HCT116 (cell line): ENCODE results near the gene BICRAL. TPM values are rescaled to one million over a fixed set of nuclear protein-coding genes. Genes with fewer than 3 reads are reported as not detected.
A peak's percentile ranks its signal among the peaks of the same experiment; 100 is the strongest.

Experiments used
- ATAC-seq: fragments of 200-7000 bp; cut with Tn5 transposase; 2 replicates; pipeline ENCODE4 v1.9.1; 2020; ENCODE audit warnings: mild to moderate bottlenecking, moderate library complexity
- BruUV-seq: library from RNA; stranded (reverse); fragments of 400-500 nt; replicated peaks from 2 replicates; lab custom pipeline; 2021; lab: Mats Ljungman, UMichigan
- CTCF ChIA-PET: fragments of 300-600 bp; sonication (Branson Sonifier 250); formaldehyde crosslinking; loops from one replicate; lab custom pipeline; 2021; ENCODE audit warnings: antibody characterized with exemption; lab: Charles Lee
- POLR2A ChIA-PET: fragments of 300-600, 350-600 bp; sonication (Branson Sonifier 250); formaldehyde crosslinking; loops from one replicate; lab custom pipeline; 2021; ENCODE audit warnings: antibody characterized with exemption; lab: Charles Lee
- RAD21 ChIA-PET, 2 experiments: fragments of 300-600 bp; sonication (Branson Sonifier 250); formaldehyde crosslinking; loops; one replicate each; lab custom pipeline; 2023; ENCODE audit warnings: low total read pairs in 2 of 2; ENCODE audit not compliant: uncharacterized antibody in 2 of 2, unreplicated experiment in 2 of 2, low non-redundant PET in 1 of 2; lab: Charles Lee
- DNase-seq: peaks from one replicate; pipeline ENCODE4 v3.0.0-alpha.2; 2010; ENCODE audit warnings: low read depth, low spot score
- H2AFZ ChIP-seq: fragments of 200-600 bp; shearing (Covaris generic), sonication (generic); 2 replicates; pipeline ENCODE4 v1.6.1; 2017; ENCODE audit warnings: low read depth, mixed run types, mixed read lengths, antibody characterized with exemption, low read length; ENCODE audit not compliant: poor library complexity, severe bottlenecking
- H3K27ac ChIP-seq: 2 replicates; pipeline ENCODE4 v1.5.1; 2012; ENCODE audit warnings: low read depth, low read length
- H3K27me3 ChIP-seq: fragments of 200-600 bp; sonication (generic); 2 replicates; pipeline ENCODE4 v1.6.1; 2016; ENCODE audit warnings: mixed run types, low read length, mixed read lengths; ENCODE audit not compliant: insufficient read depth
- H3K36me3 ChIP-seq, 2 experiments: fragments of 200-500 bp in 1 of 2; fragments of 200-600 bp in 1 of 2; sonication (Bioruptor generic) in 1 of 2; sonication (generic) in 1 of 2; 2 replicates each; pipeline versions ENCODE4 v1.5.1 to v1.6.1; 2014 to 2016; ENCODE audit warnings: low read length in 2 of 2, inconsistent platforms in 1 of 2, mixed read lengths in 1 of 2, mixed run types in 1 of 2; ENCODE audit not compliant: insufficient read depth in 2 of 2, control insufficient read depth in 1 of 2
- H3K4me1 ChIP-seq, 2 experiments: fragments of 200-600 bp in 1 of 2; sonication (generic) in 1 of 2; 2 replicates each; pipeline versions ENCODE4 v1.5.1 to v1.6.1; 2012 to 2017; ENCODE audit warnings: low read length in 2 of 2, inconsistent platforms in 1 of 2, mild to moderate bottlenecking in 1 of 2, mixed read lengths in 1 of 2, mixed run types in 1 of 2, moderate library complexity in 1 of 2; ENCODE audit not compliant: insufficient read depth in 2 of 2, control insufficient read depth in 1 of 2
- H3K4me2 ChIP-seq: fragments of 200-600 bp; sonication (generic); 2 replicates; pipeline ENCODE4 v1.6.1; 2017; ENCODE audit warnings: mixed run types, low read length, mixed read lengths
- H3K4me3 ChIP-seq, 2 experiments: fragments of 200-600 bp in 1 of 2; sonication (generic) in 1 of 2; replicated peaks in 1 of 2; 2 replicates each; pipeline ENCODE4 v1.5.1; 2011 to 2016; ENCODE audit warnings: low read length in 2 of 2, control low read depth in 1 of 2, low read depth in 1 of 2, mild to moderate bottlenecking in 1 of 2, mixed read lengths in 1 of 2, mixed run types in 1 of 2
- H3K79me2 ChIP-seq: fragments of 200-600 bp; sonication (generic); 2 replicates; pipeline ENCODE4 v1.6.1; 2017; ENCODE audit warnings: mild to moderate bottlenecking, mixed run types, low read length, moderate library complexity, mixed read lengths; ENCODE audit not compliant: insufficient read depth
- H3K9ac ChIP-seq: fragments of 200-600 bp; sonication (generic); 2 replicates; pipeline ENCODE4 v1.6.1; 2016; ENCODE audit warnings: low read length, mixed read lengths
- H3K9me2 ChIP-seq: fragments of 200-600 bp; sonication (generic), shearing (Covaris generic); 2 replicates; pipeline ENCODE4 v1.6.1; 2017; ENCODE audit warnings: mixed run types, mild to moderate bottlenecking, moderate library complexity; ENCODE audit not compliant: insufficient read depth
- H3K9me3 ChIP-seq, 2 experiments: fragments of 200-500 bp in 1 of 2; fragments of 200-600 bp in 1 of 2; sonication (Bioruptor generic) in 1 of 2; sonication (generic) in 1 of 2; 2 replicates each; pipeline ENCODE4 v1.6.1; 2014 to 2017; ENCODE audit warnings: low read length in 2 of 2, mixed read lengths in 2 of 2, inconsistent platforms in 1 of 2, low read depth in 1 of 2, mild to moderate bottlenecking in 1 of 2, mixed run types in 1 of 2, moderate library complexity in 1 of 2; ENCODE audit not compliant: control insufficient read depth in 1 of 2, insufficient read depth in 1 of 2
- H4K20me1 ChIP-seq: fragments of 200-600 bp; sonication (generic), shearing (Covaris generic); 2 replicates; pipeline ENCODE4 v1.6.1; 2017; ENCODE audit warnings: mixed run types, mild to moderate bottlenecking, moderate library complexity; ENCODE audit not compliant: insufficient read depth
- ATF3 ChIP-seq: IDR thresholded peaks from 2 replicates; pipeline ENCODE4 v1.6.1; 2012
- POLR2AphosphoS5 ChIP-seq: IDR thresholded peaks from 2 replicates; pipeline ENCODE4 v1.6.1; 2011; ENCODE audit warnings: mild to moderate bottlenecking, low read depth, low read length, moderate library complexity
- SP1 ChIP-seq: IDR thresholded peaks from 2 replicates; pipeline ENCODE4 v1.6.1; 2012; ENCODE audit warnings: low read depth
- TCF7L2 ChIP-seq: IDR thresholded peaks from 2 replicates; pipeline ENCODE4 v1.7.0; 2011; ENCODE audit warnings: borderline replicate concordance, inconsistent platforms; ENCODE audit not compliant: insufficient read depth, insufficient read length; ENCODE audit errors: extremely low read depth
- intact Hi-C: fragments of 100-400 bp; cut with micrococcal nuclease; formaldehyde crosslinking; loops from 2 replicates; pipeline ENCODE4 v1.10.0; 2022
- total RNA-seq: library from RNA; stranded (reverse); gene quantifications from one replicate; pipeline ENCODE4 v1.2.1, GENCODE V29; 2021; ENCODE audit not compliant: unreplicated experiment
- TF ChIP-seq, protein P1 (sequence below): IDR thresholded peaks from 2 replicates; pipeline ENCODE4 v1.6.1; 2012
- TF ChIP-seq, protein P2 (sequence below): IDR thresholded peaks from 2 replicates; pipeline ENCODE4 v1.6.1; 2012; ENCODE audit warnings: low read depth

The BICRAL gene
- total RNA-seq, 1 experiment from 2014 or later: 14.9 TPM

DNA sequence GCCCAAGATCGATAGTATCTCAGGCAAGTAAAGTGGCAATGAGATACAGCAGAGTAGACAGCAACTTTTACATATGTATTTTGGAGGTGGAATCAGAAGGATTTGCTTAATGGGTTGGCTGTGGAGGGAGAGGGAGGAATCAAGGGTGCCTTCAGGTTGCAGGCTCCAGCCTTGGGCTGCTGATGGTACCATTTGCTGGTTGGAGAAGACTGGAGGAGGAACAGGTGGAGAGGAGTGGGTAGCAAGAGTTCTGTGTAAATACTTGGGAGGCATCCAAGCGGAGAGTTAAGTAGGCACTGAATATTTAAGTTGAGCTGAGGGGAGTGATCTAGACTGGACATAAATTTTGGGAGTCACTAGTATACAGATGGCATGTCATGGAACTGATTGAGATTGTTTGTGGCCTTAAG is 5.2 kb downstream of the BICRAL start:
- Histone ChIP-seq H3K27me3 (no peaks in the 10 kb centered on the region), H4K20me1 (no peaks in the 10 kb centered on the region), H3K27ac (no peak overlapping the region), H2AFZ (no peak overlapping the region), H3K9me2 (0 out of 2 replicates have a peak, but pooled peaks cover 4% of the 10 kb centered on the region), H3K4me1 (peaks cover 3 to 15% of the 10 kb centered on the region in 2 experiments; a peak in 2 of 4 replicates), H3K9ac (no peak overlapping the region), H3K4me2 (no peak overlapping the region), H3K9me3 (no peaks in the 10 kb centered on the region), H3K36me3 (no peaks in the 10 kb centered on the region), H3K4me3 (no peak overlapping the region), H3K79me2 (peaks cover 42% of the 10 kb centered on the region)
- BruUV-seq: no TSS peak
- POLR2A ChIA-PET: no interaction called here
- ATAC-seq (no peak), DNase-seq (no peak)
- RAD21 ChIA-PET: no interaction called here
- CTCF ChIA-PET: no interaction called here
- TF ChIP-seq ATF3: no peak
- peak; percentile 16; the same call in 1 of the 2 replicates for TF ChIP-seq POLR2AphosphoS5
- intact Hi-C loops: no loop called here

GRCh38 chr6:42788671-42789070 is 6.8 kb downstream of the BICRAL start:
- intact Hi-C loops: no loop called here

More at GRCh38 chr6:42788671-42789070, 6.8 kb downstream of the BICRAL start:
- H3K27me3 ChIP-seq: no peaks in the 10 kb centered on the region
- no peaks in the 10 kb centered on the region for H4K20me1 ChIP-seq
- peaks cover 3 to 13% of the 10 kb centered on the region in 2 experiments; a peak in 2 of 4 replicates for H3K4me1 ChIP-seq
- no peak overlapping the region for H3K9ac ChIP-seq
- no peak for TF ChIP-seq SP1
- no peak for TF ChIP-seq TCF7L2
- TF ChIP-seq, protein P1, sequence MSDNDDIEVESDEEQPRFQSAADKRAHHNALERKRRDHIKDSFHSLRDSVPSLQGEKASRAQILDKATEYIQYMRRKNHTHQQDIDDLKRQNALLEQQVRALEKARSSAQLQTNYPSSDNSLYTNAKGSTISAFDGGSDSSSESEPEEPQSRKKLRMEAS: no peak
- TF ChIP-seq, protein P2, sequence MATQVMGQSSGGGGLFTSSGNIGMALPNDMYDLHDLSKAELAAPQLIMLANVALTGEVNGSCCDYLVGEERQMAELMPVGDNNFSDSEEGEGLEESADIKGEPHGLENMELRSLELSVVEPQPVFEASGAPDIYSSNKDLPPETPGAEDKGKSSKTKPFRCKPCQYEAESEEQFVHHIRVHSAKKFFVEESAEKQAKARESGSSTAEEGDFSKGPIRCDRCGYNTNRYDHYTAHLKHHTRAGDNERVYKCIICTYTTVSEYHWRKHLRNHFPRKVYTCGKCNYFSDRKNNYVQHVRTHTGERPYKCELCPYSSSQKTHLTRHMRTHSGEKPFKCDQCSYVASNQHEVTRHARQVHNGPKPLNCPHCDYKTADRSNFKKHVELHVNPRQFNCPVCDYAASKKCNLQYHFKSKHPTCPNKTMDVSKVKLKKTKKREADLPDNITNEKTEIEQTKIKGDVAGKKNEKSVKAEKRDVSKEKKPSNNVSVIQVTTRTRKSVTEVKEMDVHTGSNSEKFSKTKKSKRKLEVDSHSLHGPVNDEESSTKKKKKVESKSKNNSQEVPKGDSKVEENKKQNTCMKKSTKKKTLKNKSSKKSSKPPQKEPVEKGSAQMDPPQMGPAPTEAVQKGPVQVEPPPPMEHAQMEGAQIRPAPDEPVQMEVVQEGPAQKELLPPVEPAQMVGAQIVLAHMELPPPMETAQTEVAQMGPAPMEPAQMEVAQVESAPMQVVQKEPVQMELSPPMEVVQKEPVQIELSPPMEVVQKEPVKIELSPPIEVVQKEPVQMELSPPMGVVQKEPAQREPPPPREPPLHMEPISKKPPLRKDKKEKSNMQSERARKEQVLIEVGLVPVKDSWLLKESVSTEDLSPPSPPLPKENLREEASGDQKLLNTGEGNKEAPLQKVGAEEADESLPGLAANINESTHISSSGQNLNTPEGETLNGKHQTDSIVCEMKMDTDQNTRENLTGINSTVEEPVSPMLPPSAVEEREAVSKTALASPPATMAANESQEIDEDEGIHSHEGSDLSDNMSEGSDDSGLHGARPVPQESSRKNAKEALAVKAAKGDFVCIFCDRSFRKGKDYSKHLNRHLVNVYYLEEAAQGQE: no peak
- H2AFZ ChIP-seq: no peak overlapping the region
- H3K4me2 ChIP-seq: no peak overlapping the region
- BruUV-seq: no TSS peak
- H3K4me3 ChIP-seq: no peak overlapping the region
- no peak for DNase-seq
- H3K9me2 ChIP-seq: 0 out of 2 replicates have a peak, but pooled peaks cover 4% of the 10 kb centered on the region
- no peak for ATAC-seq
- H3K9me3 ChIP-seq: no peaks in the 10 kb centered on the region
- H3K36me3 ChIP-seq: no peaks in the 10 kb centered on the region
- no peak overlapping the region for H3K27ac ChIP-seq
- H3K79me2 ChIP-seq: peaks cover 38% of the 10 kb centered on the region
- ChIA-PET POLR2A (interaction anchor here (0.6 kb wide), 1 partner anchor 1035 kb away, joined by 3 read pairs; no protein-coding TSS in a partner anchor), RAD21 (interaction anchor here in 1 of 2 experiments (0.7 kb wide), 1 partner anchor 29 kb away, joined by 8 read pairs; no protein-coding TSS in a partner anchor), CTCF (interaction anchor here (0.6 kb wide), 2 partner anchors 10 to 88 kb away, joined by 3 read pairs; no protein-coding TSS in a partner anchor)
